HG02571 (cell line): Measurements from ENCODE around the gene COBL.

Source experiments
- ATAC-seq: cut with Tn5 transposase; IDR thresholded peaks from one replicate; pipeline ENCODE4 v1.9.1; 2021; ENCODE audit warnings: mild to moderate bottlenecking, moderate library complexity; ENCODE audit not compliant: unreplicated experiment

COBL gene

DNA sequence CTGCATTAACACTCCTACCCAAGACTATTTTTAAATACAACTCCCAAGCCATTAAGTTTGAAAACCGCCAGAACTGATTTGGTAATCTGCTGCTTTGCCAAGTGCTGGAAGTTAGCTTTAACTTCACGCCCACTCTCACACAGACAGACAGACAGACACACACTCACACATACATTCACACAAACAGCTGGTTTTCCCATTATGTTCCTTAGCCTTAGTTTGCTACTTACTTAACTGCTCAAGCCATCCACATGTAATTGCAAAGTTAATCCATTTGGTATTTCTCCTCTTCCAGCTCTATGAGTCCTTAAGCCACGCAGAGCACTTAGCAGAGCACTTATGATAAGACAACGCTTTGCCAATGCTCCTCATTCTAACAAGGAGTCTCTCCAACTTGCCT is 8.3 kb downstream of the COBL start:
- ATAC-seq, result no peak

DNA sequence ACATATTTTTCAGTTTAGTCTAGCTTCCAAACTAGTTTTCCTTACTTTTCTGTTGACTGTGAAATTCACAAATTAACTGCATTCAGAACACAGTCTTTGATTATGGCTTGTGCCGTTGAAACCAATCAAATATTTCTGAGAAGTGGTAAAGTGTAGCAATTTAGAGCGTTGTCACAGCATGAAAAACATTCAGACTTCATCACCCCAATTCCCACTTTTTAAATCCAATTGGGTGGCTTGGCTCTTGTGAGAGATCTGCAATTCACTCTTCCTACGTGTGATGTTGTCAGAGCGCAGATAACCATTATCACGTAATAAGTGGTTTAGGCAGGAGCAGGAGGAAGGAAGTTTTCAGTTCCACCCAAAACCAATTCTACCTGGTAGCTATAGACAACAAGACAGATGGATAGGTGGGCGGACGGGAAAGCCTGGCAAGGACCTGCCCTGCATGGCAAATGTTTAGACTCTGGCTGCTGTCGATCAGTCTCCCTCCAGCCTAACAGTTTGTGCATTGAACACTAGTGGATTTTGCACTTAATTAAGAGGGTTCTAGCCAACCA is 8.9 kb downstream of the COBL start:
- ATAC-seq, result no peak

DNA sequence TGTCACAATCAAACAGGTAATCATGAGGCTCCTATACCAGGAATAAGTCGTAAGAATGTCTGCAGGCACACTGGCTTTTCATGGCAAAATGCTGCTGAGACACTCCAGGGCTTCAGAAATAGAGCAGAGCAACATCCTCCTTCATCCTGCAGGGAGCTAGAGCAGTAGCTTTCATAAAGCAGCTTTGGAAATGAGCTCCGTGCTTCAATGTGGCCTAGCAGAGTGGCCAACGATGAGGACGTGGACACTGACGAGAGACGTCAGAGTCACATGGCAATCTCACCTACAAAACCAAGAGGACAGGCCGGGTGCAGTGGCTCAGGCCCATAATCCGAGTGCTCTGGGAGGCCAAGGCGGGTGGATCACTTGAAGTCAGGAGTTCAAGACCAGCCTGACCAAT is 9.8 kb downstream of the COBL start:
- no peak for ATAC-seq

DNA sequence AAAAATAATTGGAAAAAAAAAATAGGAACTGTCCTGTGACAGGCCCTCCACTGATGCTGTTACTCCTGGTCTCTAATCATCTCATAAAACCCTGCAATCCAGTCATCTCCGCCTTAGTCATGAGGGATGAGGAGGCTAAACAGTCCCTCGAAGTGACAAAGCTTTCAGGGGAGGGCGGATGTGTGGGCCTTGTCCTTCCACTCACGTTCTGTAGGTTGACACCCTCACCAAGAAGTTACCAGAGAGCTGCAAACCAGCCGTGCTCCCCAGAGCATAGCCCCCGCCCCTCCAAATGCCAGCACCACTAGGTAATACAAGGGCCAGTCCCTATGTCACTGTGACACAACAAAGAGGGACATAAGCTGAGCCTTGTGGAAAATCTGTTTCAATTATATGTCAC is 11.9 kb downstream of the COBL start:
- ATAC-seq, result no peak

DNA sequence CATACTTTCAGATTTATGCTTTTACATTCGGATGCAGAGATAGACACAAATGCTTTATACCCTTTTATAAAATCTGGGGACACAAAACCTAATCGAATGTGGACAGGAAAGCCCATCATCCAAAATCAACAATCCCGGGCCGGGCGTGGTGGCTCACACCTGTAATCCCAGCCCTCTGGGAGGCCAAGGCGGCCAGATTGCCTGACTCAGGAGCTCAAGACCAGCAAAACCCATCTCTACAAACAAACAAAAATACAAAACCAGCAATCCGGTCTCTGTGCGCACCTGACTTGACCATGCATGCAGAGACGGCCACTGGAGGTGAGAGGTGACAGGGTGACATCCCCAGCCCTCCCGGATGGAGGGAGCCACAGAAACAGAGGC is 13.5 kb downstream of the COBL start:
- ATAC-seq, result no peak

DNA sequence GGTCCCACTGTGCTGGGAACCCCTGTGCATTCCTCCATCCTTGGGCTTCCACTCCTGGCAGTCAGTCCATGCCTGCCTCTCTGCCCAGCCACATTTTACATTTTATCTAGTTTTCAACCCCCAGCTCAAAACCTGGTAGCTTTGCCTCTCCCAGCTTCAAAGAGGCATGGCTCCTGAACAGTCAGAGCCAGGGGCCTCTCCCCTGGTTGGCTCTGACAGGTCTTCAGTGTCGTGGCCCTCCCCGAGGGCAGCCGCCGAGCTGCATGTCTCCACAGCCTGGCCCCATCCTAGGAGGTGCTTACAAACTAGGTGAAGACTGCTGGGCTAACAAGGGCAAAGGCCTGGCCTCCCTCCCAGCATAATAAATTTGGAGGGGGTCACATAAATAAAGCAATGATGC is 14.8 kb downstream of the COBL start:
- ATAC-seq, result no peak

DNA sequence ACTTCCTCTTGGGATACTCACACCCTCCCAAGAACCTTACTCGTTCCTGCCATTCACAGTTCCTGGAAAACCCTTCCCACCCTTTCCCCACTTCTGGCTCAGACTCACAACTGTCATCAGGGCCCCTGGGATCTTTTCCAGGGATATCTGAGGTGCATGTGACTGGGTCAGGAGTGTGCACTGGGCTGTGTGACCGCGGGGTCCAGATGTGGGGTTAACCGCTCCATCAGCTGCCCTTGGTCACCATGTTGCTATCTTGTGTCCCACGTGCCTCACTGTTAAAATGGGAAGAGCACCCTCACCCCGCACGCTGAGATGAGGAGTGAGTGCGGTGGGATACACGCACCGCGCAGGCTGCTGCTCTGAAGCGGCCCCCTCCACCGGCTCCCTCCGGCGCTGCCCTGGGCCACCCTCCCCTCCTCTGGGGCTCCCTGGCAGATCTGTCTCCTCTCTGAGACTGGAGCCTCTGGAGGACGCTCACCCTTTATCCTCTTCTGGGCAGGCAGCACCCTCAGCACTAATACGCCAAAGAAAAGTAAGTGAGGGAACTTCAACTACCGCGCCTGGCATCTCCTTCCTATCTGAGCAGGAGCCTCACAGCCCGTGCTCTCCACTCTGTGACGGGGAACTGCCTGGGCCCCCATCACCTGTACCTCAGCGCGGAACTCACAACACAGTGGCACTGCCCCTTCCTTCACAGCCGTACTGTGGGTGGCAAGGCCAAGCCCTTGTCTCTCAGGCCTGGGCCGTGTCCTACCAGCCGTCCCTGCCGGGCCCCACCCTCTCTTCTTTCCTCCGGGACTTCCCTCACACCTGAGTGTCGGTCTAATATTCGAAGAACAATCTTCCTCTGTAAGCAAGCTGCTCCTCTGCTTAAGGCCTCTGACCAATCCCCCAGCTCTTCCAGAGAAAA is 15.6 kb downstream of the COBL start:
- ATAC-seq, result no peak

DNA sequence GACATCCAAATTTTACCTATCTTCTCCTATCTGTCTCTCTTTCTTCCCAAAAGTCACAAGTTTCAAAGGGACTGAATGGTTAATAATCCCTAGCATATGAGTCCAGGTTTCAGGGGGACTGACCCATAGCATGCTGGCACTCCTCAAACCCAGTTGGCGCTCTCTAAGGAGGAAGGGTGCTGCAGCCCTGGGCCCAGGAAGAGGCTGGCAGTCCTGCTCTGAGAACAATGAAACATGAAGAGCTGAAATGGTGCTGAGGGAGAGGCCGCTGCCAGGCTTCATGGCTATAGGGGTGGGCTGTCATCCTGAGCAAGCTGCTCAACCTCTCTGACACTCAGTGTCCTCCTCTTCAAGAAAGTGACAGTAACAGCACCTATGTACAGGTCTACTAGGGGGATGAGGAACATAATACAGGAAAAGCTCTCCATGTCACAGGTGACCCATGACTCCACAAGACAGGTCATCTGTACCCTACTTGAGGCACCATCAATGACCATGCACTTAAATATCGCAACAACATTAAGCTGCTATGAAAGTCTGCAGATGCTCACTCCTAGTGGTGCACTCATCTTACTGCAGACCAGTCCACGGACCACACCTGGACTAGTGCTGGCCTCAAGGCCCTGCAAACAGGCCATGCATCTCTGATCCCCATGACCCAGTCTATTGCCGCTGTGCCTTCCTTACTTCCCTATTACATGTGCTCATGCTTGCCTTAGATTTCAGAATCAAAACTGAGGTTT is 17.0 kb downstream of the COBL start:
- ATAC-seq, result no peak

DNA sequence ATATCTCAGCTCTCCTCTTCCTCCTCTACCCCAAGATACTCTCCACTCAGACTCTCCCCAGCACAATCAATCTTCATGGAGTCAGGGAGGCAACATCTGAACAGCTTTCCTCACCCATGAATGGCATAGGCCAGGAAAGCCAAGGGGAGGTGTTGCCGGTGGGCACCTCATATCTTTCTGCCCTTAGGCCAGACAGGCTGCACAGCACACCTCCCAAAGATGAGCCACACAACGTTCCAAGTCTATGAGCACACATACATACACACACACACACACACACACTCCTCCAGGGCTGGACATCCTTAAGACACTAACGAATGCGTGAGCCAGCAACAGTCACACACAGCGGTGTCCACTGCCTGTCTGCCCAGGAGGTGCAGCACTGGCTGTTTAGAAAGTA is 17.7 kb downstream of the COBL start:
- no peak for ATAC-seq

DNA sequence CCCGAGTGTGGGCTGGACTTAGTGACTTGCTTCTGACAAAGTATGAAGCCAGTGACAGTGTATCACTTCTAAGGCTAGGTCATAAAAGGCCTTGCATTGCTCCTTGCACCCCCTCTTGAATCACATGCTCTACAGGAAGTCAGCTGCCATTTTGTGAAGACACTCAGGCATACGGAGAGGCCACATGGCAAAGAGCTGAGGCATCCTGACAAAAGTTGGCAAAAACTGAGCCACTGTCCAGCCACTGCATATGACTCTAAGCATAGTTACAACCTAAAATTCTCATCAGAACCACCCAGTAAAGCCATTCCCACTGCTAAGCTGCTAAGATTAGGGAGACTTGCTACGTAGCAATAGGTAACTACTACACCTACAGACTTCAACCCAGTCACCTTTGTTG is 18.6 kb downstream of the COBL start:
- no peak for ATAC-seq

DNA sequence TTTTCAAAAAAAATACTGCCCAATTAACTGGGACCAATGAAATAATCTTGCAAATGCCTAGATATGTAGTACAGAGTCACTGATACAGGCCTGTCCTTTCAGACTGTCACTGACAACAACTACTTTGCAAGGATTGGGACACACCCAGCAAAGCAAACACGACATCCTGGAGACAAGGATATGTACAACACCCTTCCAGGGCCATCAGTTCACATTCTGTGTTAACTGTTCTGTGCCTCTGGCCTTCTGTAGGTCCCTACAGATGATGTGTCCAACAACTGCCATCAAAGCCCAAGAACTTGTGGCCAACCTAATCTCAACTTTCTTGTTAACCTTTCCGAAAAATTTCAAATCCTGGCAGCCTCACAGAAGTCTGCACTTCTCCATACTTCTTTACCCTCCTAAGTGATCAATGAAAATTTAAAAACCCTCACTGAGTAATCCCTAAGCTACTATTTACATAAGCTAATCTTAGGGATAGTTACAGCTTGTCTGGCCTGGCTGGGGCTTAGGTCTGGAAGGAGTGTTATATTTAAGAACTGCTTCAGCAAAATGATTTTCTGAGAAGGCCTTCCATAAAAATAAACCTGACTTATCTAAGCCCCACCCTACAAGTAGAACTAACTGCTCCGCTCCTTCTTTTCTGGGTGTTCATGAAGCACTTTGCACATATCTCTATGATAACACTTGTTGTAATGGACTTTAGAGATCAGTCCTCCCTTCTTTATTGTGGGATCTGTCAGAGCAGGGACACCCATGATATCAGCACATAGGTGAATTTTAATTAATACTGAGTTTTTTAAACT is 21.0 kb downstream of the COBL start:
- no peak for ATAC-seq

DNA sequence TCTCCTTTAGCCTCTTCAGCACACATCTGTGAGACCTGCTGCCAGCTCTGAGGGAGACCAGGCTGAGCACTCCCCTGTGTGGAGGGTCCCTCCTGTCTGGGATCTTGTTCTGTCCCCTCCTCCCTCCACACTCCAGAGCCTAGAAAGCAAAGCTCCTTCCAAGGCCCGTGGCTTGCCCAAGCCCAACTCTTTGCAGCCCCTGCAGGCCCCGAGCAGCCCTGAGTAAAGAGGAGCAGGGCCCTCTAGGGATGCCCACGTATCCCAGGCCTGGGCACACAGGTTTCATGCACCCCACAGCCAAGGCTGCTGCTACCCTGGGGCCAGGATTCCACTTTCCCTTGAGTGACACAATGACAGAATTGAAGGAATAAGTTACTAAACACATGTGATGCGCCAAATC is 24.0 kb downstream of the COBL start:
- ATAC-seq, result no peak

DNA sequence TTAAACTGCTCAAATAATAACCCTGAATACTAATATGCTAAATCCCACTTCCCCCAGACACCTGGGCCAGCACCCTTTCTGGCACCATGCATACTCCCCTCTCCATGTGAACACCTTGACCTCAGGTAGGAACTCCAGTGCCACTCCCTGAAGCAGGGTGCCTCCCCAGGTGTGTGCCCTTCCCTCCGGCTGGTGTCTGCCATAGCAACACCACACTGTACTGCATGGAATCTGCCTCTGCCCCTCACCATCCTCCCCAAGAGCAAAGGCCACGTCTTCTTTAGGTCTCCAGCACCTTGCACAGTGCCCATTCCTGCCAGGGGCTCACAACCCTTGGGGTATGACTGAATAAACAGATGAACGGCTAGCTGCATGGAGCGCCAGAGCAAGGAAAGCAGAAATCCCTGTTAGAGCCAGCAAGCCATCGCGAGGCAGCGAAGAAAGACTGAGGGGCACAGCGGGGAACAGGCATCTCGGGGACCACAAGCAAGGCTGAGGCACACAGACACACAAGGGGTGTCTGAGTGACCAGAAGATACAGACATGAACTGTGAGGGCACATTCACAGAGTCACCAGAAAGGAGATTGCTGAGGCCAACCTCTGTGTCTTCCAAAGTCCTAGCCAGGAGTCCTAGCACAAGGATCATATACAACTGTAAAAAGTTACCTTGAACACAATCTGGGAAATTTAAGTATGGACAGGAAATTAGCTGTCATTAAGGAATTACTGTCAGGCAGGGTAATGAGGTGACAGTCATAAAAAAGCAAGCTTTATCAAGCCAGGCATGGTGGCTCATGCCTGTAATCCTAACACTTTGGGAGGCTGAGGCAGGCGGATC is 25.7 kb downstream of the COBL start:
- ATAC-seq, result no peak

DNA sequence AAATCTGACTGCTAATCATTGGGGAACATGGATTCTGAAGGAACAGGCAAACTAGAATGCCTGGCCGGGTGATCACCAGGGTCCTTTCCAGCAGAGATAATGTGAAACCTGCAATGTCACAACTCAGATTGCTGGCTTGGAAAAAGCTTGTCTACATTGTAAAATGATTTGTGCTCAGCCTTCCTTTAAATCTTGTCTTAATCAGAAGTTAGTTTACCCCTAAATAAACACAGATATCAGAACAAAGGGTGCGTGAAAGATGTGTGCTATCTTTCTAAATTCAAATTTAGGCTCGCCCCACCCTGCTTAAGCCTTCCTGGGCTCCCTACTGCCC is 26.3 kb downstream of the COBL start:
- no peak for ATAC-seq

DNA sequence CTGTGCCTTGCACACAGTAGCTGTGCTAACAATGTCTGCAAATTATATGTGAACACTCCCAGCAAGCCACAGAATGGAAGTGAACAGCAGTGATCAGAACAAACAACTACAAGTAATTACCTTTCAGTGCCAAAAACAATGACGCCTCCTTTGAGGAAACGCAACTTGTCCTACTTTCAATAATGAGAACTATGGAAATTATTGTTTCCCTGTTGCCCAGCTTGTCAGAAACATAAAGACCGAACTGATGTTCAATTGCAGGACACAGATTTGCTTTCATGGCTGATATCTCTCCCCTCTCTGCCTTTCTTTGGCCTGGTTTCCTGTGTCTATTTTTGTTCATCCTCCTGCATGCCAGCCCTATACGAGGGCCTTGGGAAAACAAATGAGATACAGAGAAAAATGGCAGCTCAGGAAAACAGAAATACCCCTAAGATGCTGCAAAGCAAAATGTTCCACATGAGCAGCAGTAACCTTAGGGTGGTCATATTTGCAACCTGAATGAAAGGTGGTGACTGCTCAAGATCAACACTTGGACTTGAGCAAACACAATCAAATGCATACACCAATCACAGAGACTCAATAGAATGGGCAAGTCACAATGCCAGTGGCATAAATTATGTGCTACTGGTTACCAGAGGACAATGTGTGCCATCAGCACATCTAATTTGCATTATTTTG is 26.8 kb downstream of the COBL start:
- ATAC-seq, result no peak

DNA sequence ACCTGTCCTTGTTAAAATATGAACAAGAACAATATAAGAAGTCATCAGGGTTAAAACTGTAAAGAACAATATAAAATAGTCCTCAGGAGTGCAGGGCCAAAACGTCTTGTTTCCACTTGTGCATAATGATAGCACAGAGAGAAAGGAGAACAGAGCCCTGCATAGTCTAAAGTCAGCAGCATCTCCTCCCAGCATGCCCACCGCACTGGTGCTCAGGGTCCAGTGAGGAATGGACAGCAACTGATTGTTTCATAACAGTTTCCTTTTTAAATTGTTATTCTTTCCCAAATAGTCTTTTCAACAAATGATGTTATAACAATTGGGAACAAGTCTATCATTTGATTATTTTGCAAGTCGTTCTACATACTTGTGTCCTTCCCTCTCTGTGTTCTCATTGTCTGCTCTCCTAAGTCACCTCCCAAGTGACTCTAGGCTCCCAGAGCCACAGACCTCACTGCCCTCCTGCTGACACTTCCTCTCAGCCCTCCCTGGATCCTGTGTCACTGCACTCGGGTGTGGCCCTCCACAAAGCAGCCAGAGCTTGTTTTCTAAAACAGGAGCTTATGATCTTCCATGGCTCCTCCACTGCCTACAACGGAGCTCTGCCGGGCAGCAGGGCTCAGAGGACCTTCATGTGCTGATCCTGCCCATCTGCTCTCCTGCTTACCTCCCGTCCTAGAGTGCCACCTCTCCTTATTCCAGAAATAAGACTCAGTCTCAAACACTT is 27.6 kb downstream of the COBL start:
- ATAC-seq, result no peak

DNA sequence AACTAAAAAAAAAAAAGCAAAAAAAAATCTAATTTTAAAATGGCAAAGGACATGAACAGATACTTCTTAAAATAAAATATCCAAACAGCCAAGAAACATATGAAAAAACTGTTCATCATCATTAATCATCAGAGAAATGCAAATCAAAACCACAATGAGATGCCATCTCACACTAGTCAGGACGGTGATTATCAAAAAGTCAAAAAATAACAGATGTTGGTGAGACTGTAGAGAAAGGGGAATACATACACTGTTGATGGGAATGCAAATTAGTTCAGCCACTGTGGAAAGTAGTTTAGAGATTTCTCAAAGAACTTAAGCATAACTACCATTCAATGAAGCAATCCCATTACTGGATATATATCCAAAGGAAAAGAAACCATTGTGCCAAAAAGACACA is 30.2 kb downstream of the COBL start:
- ATAC-seq, result no peak

DNA sequence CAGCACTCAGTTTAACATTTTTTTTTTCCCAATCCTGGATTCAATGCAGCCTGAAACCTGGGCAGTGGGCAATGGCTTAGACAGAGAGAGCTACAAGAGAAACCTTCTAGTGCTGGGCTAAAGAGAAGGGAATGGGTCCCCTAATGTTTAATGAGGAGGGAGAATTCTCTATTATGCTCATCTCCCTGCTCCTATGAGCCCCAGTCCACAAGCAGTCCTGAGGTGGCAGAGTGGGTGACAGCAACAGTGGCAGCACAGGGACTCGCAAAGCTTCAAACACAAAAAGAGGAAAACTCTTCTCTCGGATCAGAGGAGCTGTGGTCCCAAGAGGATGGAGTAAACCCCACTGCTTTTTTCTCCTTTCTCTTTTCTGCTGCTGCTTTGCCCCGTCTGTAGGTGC is 36.5 kb downstream of the COBL start:
- ATAC-seq, result no peak

DNA sequence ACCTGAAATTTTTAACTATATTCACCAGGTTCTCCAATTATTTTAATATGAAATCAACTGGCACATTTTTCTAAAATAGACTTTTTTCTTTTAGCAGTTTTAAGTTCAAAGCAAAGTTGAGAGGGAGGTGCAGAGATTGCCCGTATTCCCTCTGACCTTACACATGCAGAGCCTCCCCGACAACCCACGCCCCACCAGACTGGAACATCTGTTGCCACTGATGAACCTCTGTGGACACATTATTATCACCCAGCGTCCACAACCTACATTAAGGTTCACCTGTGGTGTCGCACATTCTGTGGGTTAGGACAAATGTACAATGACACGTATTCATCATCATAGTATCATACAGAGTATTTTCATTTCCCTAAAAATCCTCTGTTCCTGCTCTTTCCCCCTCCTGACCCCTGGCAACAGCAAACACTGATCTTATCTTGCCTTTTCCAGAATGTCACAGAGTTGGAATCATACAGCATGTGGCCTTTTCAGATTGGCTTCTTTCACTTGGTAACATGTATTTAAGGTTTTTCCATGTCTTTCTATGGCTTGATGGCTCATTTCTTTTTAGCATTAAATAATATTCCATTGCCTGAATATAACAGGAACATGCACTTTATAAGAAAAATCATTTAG is 37.1 kb downstream of the COBL start:
- ATAC-seq, result no peak
